IMR-90 (cell line): ENCODE measurements around the gene SDHC. TPM values are rescaled to one million over a fixed set of nuclear protein-coding genes. Genes with fewer than 3 reads are reported as not detected.

Experiments
- ATAC-seq: fragments of 200-7000 bp; cut with Tn5 transposase; 2 replicates; pipeline ENCODE4 v1.9.1; 2020; ENCODE audit warnings: low read depth, mild to moderate bottlenecking, moderate library complexity
- BruUV-seq: library from RNA; stranded (reverse); fragments of 400-500 nt; replicated peaks from 2 replicates; lab custom pipeline; 2021; lab: Mats Ljungman, UMichigan
- CTCF ChIA-PET: fragments of 300-600 bp; formaldehyde crosslinking; extraction: SDS; loops from one replicate; lab custom pipeline; 2021; ENCODE audit warnings: antibody characterized with exemption; lab: Yijun Ruan, JAX
- POLR2A ChIA-PET: fragments of 300-600 bp; sonication (Branson Sonifier 250); formaldehyde crosslinking; loops from one replicate; lab custom pipeline; 2022; ENCODE audit warnings: antibody characterized with exemption; ENCODE audit not compliant: unreplicated experiment; lab: Charles Lee
- DNase-seq: peaks from one replicate; pipeline ENCODE4 v3.0.0; 2013
- H2AFZ ChIP-seq: replicated peaks from 2 replicates; pipeline ENCODE3; 2013; ENCODE audit warnings: low read length, mild to moderate bottlenecking; ENCODE audit not compliant: poor library complexity
- H2AK5ac ChIP-seq: 2 replicates; pipeline ENCODE4 v1.6.1; 2013; ENCODE audit warnings: low read depth, low read length, inconsistent platforms
- H2AK9ac ChIP-seq: replicated peaks from 2 replicates; pipeline ENCODE3; 2013; ENCODE audit warnings: mild to moderate bottlenecking, low read depth, low read length, moderate library complexity; ENCODE audit not compliant: poor library complexity
- H2BK120ac ChIP-seq: 2 replicates; pipeline ENCODE4 v1.6.1; 2013; ENCODE audit warnings: low read depth, low read length, inconsistent platforms
- H2BK15ac ChIP-seq: 3 replicates; pipeline ENCODE4 v1.6.1; 2013; ENCODE audit warnings: low read depth, low read length, inconsistent platforms
- H2BK20ac ChIP-seq: 2 replicates; pipeline ENCODE4 v1.6.1; 2013; ENCODE audit warnings: low read depth, mild to moderate bottlenecking, inconsistent platforms, low read length, moderate library complexity
- H2BK5ac ChIP-seq: 2 replicates; pipeline ENCODE4 v1.6.1; 2013; ENCODE audit warnings: mild to moderate bottlenecking, low read depth, low read length, inconsistent platforms; ENCODE audit not compliant: poor library complexity, severe bottlenecking
- H3K14ac ChIP-seq: replicated peaks from 2 replicates; pipeline ENCODE4 v1.6.1; 2013; ENCODE audit warnings: low read depth, low read length, inconsistent platforms
- H3K18ac ChIP-seq: 2 replicates; pipeline ENCODE4 v1.6.1; 2013; ENCODE audit warnings: low read depth, low read length, control low read depth
- H3K23ac ChIP-seq: 2 replicates; pipeline ENCODE4 v1.6.1; 2013; ENCODE audit warnings: low read depth, low read length, inconsistent platforms
- H3K27ac ChIP-seq: 2 replicates; pipeline ENCODE4 v1.5.1; 2013; ENCODE audit warnings: mild to moderate bottlenecking, control low read depth, low read length; ENCODE audit not compliant: insufficient read depth
- H3K27me3 ChIP-seq: 2 replicates; pipeline ENCODE4 v1.6.1; 2013; ENCODE audit warnings: low read length; ENCODE audit not compliant: control insufficient read depth, insufficient read depth
- H3K36me3 ChIP-seq: 2 replicates; pipeline ENCODE4 v1.6.1; 2013; ENCODE audit warnings: low read length, mixed read lengths; ENCODE audit not compliant: control insufficient read depth, insufficient read depth
- H3K4ac ChIP-seq: 2 replicates; pipeline ENCODE4 v1.6.1; 2013; ENCODE audit warnings: low read depth, low read length, inconsistent platforms
- H3K4me1 ChIP-seq: 2 replicates; pipeline ENCODE4 v1.6.1; 2013; ENCODE audit warnings: low read length, mixed read lengths; ENCODE audit not compliant: control insufficient read depth, insufficient read depth
- H3K4me2 ChIP-seq: 2 replicates; pipeline ENCODE4 v1.6.1; 2013; ENCODE audit warnings: low read depth, mild to moderate bottlenecking, control low read depth, low read length, moderate library complexity
- H3K4me3 ChIP-seq: 2 replicates; pipeline ENCODE4 v1.5.1; 2013; ENCODE audit warnings: low read depth, mild to moderate bottlenecking, control low read depth, low read length, moderate library complexity; ENCODE audit not compliant: insufficient read depth
- H3K56ac ChIP-seq: 2 replicates; pipeline ENCODE4 v1.6.1; 2013; ENCODE audit warnings: low read length, inconsistent platforms; ENCODE audit not compliant: insufficient read depth; ENCODE audit errors: extremely low read depth
- H3K79me1 ChIP-seq, 2 experiments: 2 replicates each; pipeline ENCODE4 v1.6.1; 2013; ENCODE audit warnings: low read length in 2 of 2, inconsistent platforms in 1 of 2, low read depth in 1 of 2
- H3K9ac ChIP-seq: 2 replicates; pipeline ENCODE4 v1.6.1; 2013; ENCODE audit warnings: low read depth, low read length, control low read depth
- H3K9me1 ChIP-seq: 2 replicates; pipeline ENCODE4 v1.6.1; 2013; ENCODE audit warnings: low read length, inconsistent platforms; ENCODE audit not compliant: insufficient read depth
- H3K9me3 ChIP-seq: 2 replicates; pipeline ENCODE4 v1.6.1; 2013; ENCODE audit warnings: low read length; ENCODE audit not compliant: control insufficient read depth, insufficient read depth
- H4K20me1 ChIP-seq: 2 replicates; pipeline ENCODE4 v1.6.1; 2013; ENCODE audit warnings: low read length, inconsistent platforms; ENCODE audit not compliant: insufficient read depth
- H4K5ac ChIP-seq: 2 replicates; pipeline ENCODE4 v1.6.1; 2013; ENCODE audit warnings: mild to moderate bottlenecking, low read depth, low read length, control low read depth
- H4K8ac ChIP-seq, 2 experiments: 2 replicates each; pipeline ENCODE4 v1.6.1; 2013; ENCODE audit warnings: low read depth in 2 of 2, low read length in 2 of 2, control low read depth in 1 of 2, inconsistent platforms in 1 of 2
- H4K91ac ChIP-seq: 2 replicates; pipeline ENCODE4 v1.6.1; 2013; ENCODE audit warnings: low read depth, low read length, inconsistent platforms; ENCODE audit not compliant: insufficient read depth
- CEBPB ChIP-seq: IDR thresholded peaks from 2 replicates; pipeline ENCODE4 v1.6.1; 2012; ENCODE audit warnings: low read depth, low read length, improper control_type of control experiment
- CHD1 ChIP-seq: IDR thresholded peaks from 2 replicates; pipeline ENCODE4 v1.6.1; 2012; ENCODE audit warnings: low read depth, low read length, improper control_type of control experiment
- ELK1 ChIP-seq: fragments of 150-350 bp; IDR thresholded peaks from 2 replicates; pipeline ENCODE4 v1.6.1; 2016; ENCODE audit warnings: low read depth, mild to moderate bottlenecking, low read length, moderate library complexity, borderline replicate concordance
- FOS ChIP-seq: fragments of 150-350 bp; IDR thresholded peaks from 2 replicates; pipeline ENCODE4 v1.6.1; 2016; ENCODE audit warnings: low read depth, low read length
- MAFK ChIP-seq: IDR thresholded peaks from 2 replicates; pipeline ENCODE4 v1.6.1; 2012; ENCODE audit warnings: low read depth, low read length, improper control_type of control experiment
- MAZ ChIP-seq: IDR thresholded peaks from 2 replicates; pipeline ENCODE4 v1.6.1; 2012; ENCODE audit warnings: low read depth, mild to moderate bottlenecking, low read length, improper control_type of control experiment, moderate library complexity, borderline replicate concordance
- MXI1 ChIP-seq: IDR thresholded peaks from 2 replicates; pipeline ENCODE4 v1.6.1; 2012; ENCODE audit warnings: low read depth, mild to moderate bottlenecking, low read length, moderate library complexity, borderline replicate concordance
- NFE2L2 ChIP-seq: fragments of 150-350 bp; IDR thresholded peaks from 2 replicates; pipeline ENCODE4 v1.6.1; 2016; ENCODE audit warnings: low read depth, mild to moderate bottlenecking, low read length
- POLR2A ChIP-seq: IDR thresholded peaks from 2 replicates; pipeline ENCODE4 v1.6.1; 2012; ENCODE audit warnings: mild to moderate bottlenecking, low read depth, low read length
- RAD21 ChIP-seq: IDR thresholded peaks from 2 replicates; pipeline ENCODE4 v1.6.1; 2012; ENCODE audit warnings: low read length, improper control_type of control experiment
- WGBS, 2 experiments: methylation state at CpG; one replicate each; pipeline versions ENCODE4 v1.1.5 to v1.1.7; 2013; ENCODE audit warnings: missing lambda C conversion rate in 2 of 2; ENCODE audit not compliant: insufficient read length in 1 of 2; ENCODE audit errors: extremely low coverage in 2 of 2; 5-methylcytosine and 5-hydroxymethylcytosine counted together
- dilution Hi-C: fragments of 300-500 bp; cut with HindIII; formaldehyde crosslinking; loops from one replicate; pipeline ENCODE4 v1.14.3; 2018; ENCODE audit warnings: low sequenced_read_pairs; ENCODE audit not compliant: unreplicated experiment
- in situ Hi-C: fragments of 300-500 bp; cut with MboI; formaldehyde crosslinking; loops from 3 replicates; pipeline ENCODE4 v1.14.3; 2019; ENCODE audit warnings: low sequenced_read_pairs, inconsistent platforms, mixed read lengths
- intact Hi-C: fragments of 100-400 bp; cut with micrococcal nuclease; formaldehyde crosslinking; loops from 2 replicates; pipeline ENCODE4 v1.10.0; 2022
- polyA plus RNA-seq, 3 experiments: library from polyadenylated mRNA; depleted of rRNA; stranded (reverse); fragments of >200 nt; gene quantifications; 2 replicates each; pipeline ENCODE4 v1.2.3, GENCODE V29; 2012; ENCODE audit warnings: low replicate concordance in 1 of 3
- total RNA-seq: library from RNA; depleted of rRNA; stranded (reverse); fragments of >200 nt; gene quantifications from 2 replicates; pipeline ENCODE4 v1.2.3, GENCODE V29; 2012
- TF ChIP-seq, protein P1 (sequence below): fragments of 150-350 bp; IDR thresholded peaks from 2 replicates; pipeline ENCODE4 v1.6.1; 2017; ENCODE audit warnings: mild to moderate bottlenecking, antibody characterized with exemption, low read length, low read depth

SDHC gene
- total and polyA plus RNA-seq, 2 of the 4 experiments (the other 2 are of a cell fraction): 158 to 235 TPM

- no peak overlapping the region for H4K91ac ChIP-seq
- peaks cover 6% of the 10 kb centered on the region for H3K27me3 ChIP-seq
- 65% methylated on average over 3 of the region's 6 CpGs; no CpG with 5 or more reads in 1 of the 2 experiments for WGBS, 2 experiments
- H2AFZ ChIP-seq: no peak overlapping the region
- ChIA-PET CTCF (no interaction called here), POLR2A (no interaction called here)
- TF ChIP-seq MAZ: no peak
- TF ChIP-seq POLR2A: no peak
- TF ChIP-seq MAFK: no peak
- no peak for TF ChIP-seq FOS
- no peak for TF ChIP-seq MXI1
- TF ChIP-seq RAD21: no peak
- TF ChIP-seq NFE2L2: no peak
- no peak for TF ChIP-seq CEBPB
- TF ChIP-seq, protein P1, sequence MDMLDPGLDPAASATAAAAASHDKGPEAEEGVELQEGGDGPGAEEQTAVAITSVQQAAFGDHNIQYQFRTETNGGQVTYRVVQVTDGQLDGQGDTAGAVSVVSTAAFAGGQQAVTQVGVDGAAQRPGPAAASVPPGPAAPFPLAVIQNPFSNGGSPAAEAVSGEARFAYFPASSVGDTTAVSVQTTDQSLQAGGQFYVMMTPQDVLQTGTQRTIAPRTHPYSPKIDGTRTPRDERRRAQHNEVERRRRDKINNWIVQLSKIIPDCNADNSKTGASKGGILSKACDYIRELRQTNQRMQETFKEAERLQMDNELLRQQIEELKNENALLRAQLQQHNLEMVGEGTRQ: no peak
- no peak for TF ChIP-seq ELK1
- no peak for TF ChIP-seq CHD1
- H3K4me1 ChIP-seq: no peaks in the 10 kb centered on the region
- H3K9me1 ChIP-seq: no peaks in the 10 kb centered on the region
- no peak overlapping the region for H3K4me3 ChIP-seq
- no peak overlapping the region for H2BK20ac ChIP-seq
- H3K4me2 ChIP-seq: no peak overlapping the region
- dilution Hi-C loops: no loop called here
- H3K4ac ChIP-seq: no peak overlapping the region
- no peak overlapping the region for H4K5ac ChIP-seq
- H3K9me3 ChIP-seq: no peaks in the 10 kb centered on the region
- no peaks in the 10 kb centered on the region for H4K20me1 ChIP-seq
- no peak overlapping the region for H3K27ac ChIP-seq
- H2BK5ac ChIP-seq: no peak overlapping the region
- no peak overlapping the region for H3K14ac ChIP-seq
- ATAC-seq (no peak), DNase-seq (no peak)
- H4K8ac ChIP-seq: no peak overlapping the region
- no peak overlapping the region for H3K9ac ChIP-seq
- in situ Hi-C loops: no loop called here
- H3K56ac ChIP-seq: no peak overlapping the region
- BruUV-seq: no TSS peak
- H3K18ac ChIP-seq: no peak overlapping the region
- H3K79me1 ChIP-seq: no peaks in the 10 kb centered on the region
- H3K23ac ChIP-seq: no peak overlapping the region
- intact Hi-C loops: no loop called here
- no peak overlapping the region for H2BK15ac ChIP-seq
- no peak overlapping the region for H2BK120ac ChIP-seq
- H2AK9ac ChIP-seq: no peak overlapping the region
- H3K36me3 ChIP-seq: no peaks in the 10 kb centered on the region
- H2AK5ac ChIP-seq: no peak overlapping the region
Measured at GRCh38 chr1:161407451-161407985, 93.3 kb downstream of the SDHC start.
